T-helper 2 cell treated with Interferon-gamma antibody and Interleukin-4, amounts not matched to agents 100 ng/mL and 5 ng/mL, for 36 hours (primary cell): Measurements from ENCODE around the gene RTTN. TPM values are rescaled to one million over a fixed set of nuclear protein-coding genes. Genes with fewer than 3 reads are reported as not detected.
"Not testable (repeated sequence)": the region's sequence is repeated elsewhere in the genome, so short reads cannot be mapped to it uniquely, and the experiment has no call there.

Experiments
- intact Hi-C: fragments of 100-400 bp; cut with micrococcal nuclease; formaldehyde crosslinking; loops from one replicate; pipeline ENCODE4 v1.15.1; 2023
- total RNA-seq: library from RNA; stranded (reverse); gene quantifications from 2 replicates; pipeline ENCODE4 v1.2.3, GENCODE V29; 2022

RTTN gene
- total RNA-seq, 1 donor from 2014 or later, result 30.6 TPM

DNA sequence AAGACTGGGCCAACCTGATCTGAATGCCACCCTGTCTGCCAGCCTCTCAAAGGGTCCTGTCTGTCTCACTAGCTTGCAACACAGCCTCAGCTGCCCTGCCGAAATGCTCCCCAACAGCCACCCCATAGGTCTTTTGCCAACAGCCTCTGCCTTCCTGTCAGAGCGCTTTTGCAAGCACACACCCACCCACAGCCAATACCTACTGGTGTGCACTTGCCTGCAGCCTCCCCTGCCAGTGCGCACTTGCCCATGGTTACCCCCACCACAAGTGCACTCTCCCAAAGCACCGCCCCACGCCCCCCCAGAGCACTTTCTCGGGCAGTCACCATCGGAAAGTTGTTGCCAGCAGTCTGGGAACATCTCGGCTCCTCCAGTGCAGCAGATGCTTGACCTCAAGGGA, 48.6 kb downstream of the RTTN start:
- intact Hi-C loops, result no loop called here

DNA sequence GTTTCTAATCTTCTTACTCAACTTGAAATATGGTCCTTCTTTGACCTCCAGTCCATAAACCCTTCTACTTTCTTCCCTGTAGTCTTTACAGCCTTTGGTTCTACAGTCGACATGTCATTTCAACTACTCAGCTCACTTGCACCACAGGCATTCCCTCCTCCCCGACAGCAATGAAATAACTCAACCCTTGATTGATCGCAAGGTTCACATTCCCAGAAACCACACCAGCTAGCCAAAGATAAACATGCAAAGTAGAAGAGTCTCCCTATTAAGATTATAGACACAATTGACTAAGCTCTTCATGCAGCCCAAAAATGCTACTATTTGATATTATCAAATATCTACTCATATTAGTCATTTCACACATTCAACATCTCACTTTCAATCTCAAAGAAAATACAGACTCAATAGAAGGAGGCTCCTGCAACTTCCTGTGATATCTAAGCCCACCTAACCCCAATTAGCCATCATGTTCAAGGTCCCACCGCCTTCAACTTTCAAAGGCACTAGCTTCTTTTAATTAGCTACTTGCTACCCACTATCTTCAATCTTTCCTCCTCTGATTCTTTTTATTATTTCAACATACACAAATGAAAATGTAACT, 50.8 kb downstream of the RTTN start:
- intact Hi-C loops, result no loop called here

DNA sequence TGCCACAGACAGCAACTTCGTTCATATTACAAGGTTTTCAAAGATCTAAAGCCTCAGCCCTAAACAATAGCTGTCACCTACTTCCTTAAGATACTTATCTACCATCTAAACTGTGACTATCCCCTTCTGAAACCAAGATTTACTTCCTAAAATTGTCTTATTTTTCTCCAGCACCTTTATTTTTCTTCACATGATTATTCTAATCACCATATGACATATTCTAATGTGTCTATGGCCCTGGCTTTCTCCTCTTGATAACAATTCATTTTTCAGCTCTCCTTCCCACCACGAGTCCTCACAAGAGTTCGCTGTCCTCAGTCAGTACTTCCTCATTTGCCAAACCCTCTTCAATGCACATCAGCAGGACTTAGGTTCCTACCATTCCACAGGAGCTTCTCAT, 53.9 kb downstream of the RTTN start:
- intact Hi-C loops, result no loop called here

DNA sequence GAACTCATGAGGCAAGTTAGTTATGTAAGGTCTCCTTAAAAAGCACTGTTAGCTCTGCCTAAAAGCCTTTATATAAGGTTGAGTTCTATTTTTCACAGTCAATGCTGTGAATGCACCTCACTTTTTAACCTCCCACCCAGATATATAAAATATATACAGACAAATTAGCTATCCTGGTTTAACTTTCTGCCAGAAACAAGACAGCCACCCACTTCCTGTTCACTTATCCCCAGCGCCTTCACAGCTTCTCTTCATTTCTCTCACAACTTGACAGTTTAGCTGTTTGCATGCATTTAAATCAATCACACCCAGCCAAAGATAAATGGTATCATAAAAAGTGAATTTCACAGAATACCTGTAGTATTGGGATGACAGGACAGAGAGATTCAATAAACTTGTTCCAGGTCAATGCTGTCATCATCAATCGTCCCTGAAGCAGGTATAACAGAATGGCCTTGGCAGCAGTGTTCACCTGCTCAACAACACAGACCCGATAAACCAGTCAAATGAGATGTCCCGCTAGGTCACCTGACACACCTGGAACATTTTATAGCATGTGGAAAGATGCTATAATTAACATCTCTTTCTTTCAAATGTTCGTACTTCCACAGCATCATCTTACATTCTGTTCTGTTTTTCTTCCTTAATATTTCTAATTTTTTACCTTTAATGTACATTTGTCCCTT, 55.7 kb downstream of the RTTN start:
- intact Hi-C loops, result no loop called here

DNA sequence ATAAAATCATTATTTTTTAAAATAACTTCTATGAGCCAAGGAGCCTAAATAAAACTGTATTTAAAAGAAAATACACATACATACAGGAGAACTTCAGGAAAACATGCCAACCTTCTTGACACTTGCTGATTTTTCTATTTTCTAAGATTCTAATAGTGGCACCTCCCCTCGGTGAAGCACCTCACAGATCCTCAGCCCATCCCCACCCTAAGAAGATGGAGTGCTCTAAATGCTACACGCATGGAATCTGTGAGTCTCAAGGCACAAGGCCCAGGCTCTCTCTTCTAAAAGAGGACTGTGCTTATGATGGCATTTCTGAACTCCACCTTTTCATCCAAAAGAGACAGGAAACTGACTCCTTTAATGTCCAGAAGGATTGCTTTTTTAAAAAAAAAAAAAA, 56.3 kb downstream of the RTTN start:
- intact Hi-C loops, result no loop called here

DNA sequence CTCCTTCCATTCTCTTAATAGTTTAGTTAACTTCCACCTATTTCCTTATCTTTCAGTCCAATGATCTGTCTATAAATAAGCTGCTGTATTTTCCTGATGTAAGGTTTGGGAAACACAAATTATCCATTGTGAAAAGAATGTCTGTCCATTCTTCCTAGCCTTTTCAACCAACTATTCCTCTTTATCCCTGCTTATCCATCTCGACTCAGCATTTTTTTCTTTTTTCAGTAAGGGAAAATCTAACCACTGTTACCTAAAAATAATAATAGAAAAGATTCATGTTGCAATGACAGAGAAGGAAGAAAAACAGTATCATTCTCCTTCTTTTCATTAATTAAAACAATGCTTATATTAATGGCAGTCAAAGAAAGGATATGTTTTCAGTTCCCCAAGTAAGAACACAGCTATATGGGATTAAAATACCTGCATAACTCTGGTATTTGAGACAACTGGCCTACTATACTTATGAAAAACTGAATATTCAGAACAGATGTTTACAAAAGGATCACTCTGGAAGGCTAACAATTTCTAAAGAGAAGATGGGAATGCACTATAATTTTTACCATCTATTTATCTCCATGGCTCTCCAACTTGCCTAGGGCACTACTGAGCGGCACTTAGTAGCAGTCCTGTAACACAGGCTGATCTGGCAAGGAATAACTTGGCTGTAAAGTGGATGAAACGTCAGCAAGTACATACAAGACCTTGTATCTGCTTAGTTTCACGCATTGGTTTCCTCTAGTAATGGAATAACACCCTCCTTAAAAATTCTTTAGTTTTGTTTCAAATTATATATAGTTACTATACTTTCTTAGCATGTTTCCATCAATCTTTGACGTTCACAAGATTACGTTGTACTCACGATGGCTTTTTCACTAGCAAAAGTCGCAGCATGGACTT, 57.2 kb downstream of the RTTN start:
- intact Hi-C loops, result no loop called here

DNA sequence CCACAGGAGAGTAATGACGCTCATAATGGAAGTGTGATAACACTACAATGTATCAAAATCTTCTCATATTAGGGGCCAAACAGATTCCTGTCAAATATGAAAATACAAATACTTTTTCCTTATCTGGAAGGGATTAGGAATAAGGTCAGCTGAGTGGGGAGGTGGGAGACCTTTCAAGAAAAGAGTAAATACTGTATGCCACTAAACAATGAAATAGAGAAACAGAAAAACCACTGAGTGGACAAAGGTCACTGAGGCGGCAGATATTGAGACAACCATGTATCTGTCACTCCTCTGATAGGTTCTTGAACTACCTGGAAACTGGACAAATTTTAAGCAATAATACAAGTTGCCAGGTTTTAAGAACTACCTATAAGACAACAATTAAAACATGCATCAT, 59.3 kb downstream of the RTTN start:
- intact Hi-C loops, result no loop called here

DNA sequence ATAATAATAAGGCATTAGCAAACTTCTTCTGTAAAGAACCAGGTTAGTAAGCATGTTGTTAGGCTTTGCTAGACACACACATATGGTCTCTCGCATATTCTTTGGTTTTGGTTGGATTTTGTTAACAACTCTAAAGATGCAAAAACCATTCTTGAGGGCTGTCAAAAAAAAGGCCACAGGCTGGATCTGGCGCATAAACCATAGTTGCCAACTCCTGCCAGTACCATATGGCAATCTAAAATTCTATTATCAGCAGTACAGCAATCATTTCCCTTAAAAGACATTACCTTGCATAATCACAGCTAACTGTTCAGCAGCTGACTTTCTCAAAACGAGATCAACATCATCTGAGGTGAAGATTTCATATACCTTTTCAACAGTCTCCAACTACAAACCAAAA, 63.5 kb downstream of the RTTN start:
- intact Hi-C loops, result no loop called here

DNA sequence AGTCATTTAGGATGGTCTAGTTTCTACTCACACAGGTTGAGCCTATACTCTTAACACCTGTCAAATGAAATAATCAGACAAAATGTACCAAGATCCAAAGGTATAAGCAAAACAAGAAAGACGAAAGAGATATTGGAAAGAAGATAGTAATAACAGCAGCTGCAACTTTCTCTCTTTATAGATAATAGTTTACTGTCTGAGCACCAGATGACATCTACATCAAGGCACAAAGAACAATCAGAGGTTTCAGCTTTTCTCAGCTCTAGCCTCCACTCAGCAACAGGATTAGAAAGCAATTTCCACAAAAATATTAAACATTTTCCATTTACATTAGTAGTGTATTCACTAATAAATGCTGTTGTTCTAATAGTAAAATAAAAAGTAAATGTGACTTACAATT, 66.3 kb downstream of the RTTN start:
- intact Hi-C loops, result no loop called here

DNA sequence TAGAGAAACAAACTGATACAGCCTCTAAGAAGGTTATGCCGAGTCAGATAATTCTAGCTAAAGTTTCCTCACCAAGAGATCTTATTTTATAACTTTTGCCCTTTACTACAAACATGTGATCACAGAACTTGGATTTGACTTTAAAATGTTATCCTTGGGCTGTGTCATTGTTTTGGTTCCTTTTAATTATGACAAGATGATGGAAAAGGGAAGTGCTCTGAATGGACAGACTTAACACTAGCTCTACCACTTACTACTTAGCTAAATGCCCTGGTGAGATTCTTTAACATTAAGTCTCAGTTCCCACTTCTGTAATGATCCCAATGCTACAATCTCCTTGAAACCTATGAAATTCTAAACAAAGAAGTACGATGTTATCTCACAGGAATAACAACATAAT, 69.9 kb downstream of the RTTN start:
- intact Hi-C loops, result no loop called here

DNA sequence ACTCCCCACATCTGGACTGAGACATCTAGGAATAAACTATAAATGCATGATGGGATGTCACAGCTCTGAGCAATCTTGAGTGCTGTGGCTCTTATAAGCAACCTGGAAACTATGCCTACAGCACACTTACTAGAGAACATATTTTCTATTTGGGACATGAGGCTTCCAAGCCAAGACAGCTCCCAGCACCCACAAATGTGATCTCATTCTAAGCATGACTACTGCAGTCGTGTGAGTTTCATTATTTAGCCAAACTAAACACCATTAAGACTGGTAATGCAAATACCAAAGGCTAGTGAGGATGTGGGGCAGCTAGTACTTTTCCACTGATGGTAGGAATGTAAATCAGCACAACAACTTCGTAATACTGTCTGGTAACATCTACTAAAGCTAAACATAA, 72.5 kb downstream of the RTTN start:
- intact Hi-C loops, result no loop called here

DNA sequence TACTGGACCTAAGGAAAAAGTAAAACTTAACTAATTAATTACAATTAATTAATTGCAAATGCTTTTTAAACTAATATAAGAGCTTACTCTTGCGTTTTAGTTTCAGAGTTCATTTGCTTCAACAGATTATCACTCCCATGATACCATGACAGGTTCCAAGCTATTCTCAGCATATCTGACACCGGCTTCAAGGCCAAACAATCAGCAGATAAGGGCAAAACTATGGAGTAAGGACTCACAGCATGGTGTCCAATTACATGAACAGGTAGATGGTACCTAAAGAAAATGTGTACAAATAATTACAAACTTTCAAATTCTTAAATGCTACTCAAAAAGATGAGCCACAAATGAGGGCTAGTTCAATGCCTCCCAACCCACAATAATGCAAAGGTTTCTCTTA, 77.2 kb downstream of the RTTN start:
- intact Hi-C loops, result no loop called here

DNA sequence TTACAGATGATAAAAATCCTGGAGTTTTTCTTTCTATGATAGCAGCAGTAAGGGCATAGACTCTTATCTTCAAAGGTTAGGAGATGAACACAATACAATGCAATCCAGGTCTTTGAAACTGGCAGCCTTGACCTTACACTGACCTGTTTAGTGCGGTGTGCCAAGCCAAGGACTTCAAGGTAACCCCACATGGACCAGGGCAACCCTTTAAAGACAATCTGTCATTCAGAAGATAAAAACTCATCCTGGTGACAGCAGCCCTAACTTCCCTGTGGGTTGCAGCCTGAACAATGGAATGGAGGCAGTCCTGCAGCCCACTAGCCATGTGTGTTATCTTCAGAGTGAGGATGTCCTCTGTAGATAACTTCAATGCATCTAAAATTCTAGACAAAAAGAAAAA, 78.1 kb downstream of the RTTN start:
- intact Hi-C loops, result no loop called here

DNA sequence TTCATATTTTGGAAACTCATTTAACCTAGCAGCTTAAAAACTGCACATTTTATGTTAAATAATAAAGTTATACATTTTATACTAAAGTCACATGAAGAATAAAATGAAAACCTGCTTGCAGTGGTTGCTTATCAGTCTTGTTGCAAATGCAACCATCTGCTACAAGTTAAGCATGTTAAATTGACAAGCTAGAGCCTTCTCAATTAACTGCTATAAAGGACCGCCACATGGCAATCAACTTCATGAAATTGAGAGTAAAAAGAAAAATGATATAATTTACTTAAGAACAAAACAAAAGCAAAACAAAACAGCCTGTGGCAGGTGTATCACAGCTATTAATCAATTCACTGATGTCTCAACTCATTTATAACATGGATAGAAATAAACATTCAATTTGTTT, 78.7 kb downstream of the RTTN start:
- intact Hi-C loops, result no loop called here

DNA sequence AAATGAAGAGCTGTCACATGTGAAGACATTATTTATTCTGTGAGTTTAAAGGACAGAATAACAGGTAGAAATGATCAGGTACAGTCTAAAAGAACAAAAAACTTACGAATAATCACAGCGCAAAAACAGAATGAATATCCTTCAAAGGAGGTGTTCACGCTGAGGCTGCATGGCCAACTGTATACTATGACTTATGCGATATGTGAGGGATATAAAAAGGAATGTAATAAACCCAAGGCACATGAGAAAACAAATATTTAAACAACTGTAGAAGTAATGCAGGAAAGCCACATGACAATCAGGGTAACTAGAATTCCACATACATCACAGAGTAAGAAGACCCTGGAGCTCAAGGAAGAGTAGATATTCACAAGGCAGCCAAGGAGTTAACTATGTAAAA, 81.3 kb downstream of the RTTN start:
- intact Hi-C loops, result no loop called here

DNA sequence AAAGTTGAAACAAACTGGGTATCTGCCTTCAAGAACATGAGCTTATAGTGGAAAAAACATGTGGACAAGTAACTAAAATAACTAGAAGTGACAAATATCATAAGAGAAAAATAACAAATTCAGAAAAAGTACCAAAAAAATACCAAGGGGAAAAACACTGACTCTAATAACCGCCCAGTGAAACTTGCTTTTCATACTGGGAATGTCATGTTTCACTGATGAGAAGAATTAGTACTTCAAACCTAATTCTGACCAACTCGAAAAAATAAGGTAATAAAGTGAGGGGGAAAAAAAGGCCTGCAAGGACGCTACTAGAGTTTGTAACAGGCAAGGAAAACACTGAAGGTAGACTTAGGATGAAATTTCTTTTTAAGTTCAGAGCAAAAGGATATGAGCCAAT, 83.6 kb downstream of the RTTN start:
- intact Hi-C loops, result no loop called here

DNA sequence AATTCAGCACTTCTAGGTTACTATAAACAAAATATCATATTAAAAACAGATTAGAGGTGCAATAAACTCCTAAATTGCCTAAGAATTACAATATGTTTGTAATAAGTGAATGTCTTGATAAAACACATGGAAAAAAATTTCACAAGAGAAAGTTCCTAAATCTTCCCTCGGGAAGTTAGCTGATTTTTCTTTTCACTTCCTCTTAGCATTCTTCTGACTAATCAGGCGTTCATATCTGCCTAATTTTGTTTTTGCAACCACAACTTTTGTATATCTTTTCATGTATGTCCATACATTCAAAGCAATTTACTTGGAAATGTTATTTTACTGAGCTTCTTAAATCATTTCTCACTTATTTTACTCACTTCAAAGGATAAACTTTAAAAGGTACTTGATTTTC, 88.5 kb downstream of the RTTN start:
- intact Hi-C loops, result no loop called here

DNA sequence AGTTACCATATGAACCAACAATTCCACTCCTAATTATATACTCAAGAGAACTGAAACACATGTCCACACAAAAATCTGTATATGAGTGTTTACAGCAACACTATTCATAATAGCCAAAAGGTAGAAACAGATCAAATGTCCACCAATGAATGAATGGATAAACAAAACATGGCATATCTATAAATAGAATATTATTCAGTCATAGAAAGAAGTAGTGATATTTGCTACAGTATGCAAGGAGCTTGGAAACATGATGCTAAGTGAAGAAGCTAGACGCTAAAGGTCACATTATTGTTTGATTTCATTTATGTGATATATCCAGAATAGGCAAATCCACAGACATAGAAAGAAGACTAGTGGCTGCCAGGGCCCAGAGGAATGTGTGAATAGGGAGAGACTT, 92.0 kb downstream of the RTTN start:
- intact Hi-C loops, result no loop called here

DNA sequence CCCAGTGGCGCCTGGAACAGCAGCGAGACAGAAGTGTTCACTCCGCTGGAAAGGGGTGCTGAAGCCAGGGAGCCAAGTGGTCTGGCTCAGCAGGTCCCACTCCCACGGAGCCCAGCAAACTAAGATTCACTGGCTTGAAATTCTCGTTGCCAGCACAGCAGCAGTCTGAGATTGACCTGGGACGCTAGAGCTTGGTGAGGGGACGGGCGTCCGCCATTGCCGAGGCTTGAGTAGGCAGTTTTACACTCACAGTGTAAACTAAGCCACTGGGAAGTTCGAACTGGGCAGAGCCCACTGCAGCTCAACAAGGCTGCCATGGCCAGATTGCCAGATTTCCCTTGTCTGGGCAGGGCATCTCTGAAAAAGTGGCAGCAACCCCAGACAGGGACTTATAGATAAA, 94.8 kb downstream of the RTTN start:
- intact Hi-C loops, result no loop called here

DNA sequence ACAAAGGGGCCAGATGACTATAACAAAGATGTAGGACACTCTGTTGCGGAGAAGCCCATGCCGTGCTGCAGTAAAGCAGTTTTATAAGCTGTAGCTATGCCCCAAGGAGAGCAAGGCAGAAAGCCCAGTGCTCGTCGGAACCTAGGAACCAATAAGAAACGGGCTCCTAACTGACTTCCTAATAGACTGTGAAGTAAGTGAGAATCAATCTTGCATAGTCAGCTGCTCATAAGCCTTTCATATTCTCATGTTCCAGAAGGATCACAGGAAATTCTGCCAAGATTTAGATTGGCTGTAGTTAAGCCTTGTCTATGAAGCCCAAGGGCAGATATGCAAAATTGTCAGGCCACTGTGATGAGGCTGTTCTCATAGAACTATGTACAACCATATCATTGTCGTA, 98.4 kb downstream of the RTTN start:
- intact Hi-C loops, result no loop called here

DNA sequence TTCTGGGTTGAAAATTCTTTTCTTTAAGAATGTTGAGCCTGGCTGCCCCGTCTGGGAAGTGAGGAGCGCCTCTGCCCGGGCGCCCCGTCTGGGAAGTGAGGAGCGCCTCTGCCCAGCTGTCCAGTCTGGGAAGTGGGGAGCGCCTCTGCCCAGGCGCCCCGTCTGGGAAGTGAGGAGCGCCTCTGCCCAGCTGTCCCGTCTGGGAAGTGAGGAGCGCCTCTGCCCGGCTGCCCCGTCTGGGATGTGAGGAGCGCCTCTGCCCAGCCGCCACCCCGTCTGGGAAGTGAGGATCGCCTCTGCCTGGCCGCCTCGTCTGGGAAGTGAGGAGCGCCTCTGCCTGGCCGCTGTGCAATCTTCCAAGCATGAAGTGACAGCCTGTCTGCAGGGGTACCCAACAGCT, 102.6 kb downstream of the RTTN start:
- intact Hi-C loops, result not testable (repeated sequence)

DNA sequence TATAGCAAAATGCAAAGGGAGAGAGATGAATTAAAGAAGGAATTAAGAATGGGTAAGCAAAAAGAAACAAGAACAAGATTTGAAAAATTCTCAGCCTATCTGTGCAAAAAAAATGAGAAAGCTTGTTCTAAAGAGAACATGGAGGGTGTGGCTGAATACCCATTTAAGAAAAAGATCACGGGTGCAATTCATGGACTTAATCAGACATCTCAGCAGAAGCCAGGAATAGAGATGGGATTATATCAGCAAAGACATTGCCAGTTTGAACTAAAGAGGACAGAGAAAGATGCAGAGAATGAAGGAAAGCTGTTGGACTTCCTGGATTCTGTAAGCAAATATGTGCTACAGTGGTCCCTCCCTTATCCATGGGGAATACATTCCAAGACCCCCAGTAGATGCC, 115.6 kb downstream of the RTTN start:
- intact Hi-C loops, result loop anchor here (10.0 kb wide), 1 partner anchor 695 kb away; no protein-coding TSS in a partner anchor
